Adrenal gland (tissue), 12 donors: ENCODE measurements around the gene TMEM9. TPM values are rescaled to one million over a fixed set of nuclear protein-coding genes. Genes with fewer than 3 reads are reported as not detected.

Experiments
- DNase-seq, 7 donors: peaks; one replicate each; pipeline ENCODE4 v3.0.0-alpha.2; 2019 to 2020
- H3K27ac ChIP-seq, 5 donors: fragments of 200-600 bp; sonication (generic) in 4 of 5; 1 replicate in 3 of 5; 2 replicates in 2 of 5; pipeline versions ENCODE4 v1.5.1 to v1.8.0; 2016 to 2020; ENCODE audit warnings: mild to moderate bottlenecking in 1 of 5
- H3K27me3 ChIP-seq: fragments of 200-600 bp; 2 replicates; pipeline ENCODE4 v1.8.0; 2021
- H3K36me3 ChIP-seq, 2 donors: fragments of 200-600 bp; replicated peaks in 1 of 2; 1 replicate in 1 of 2; 2 replicates in 1 of 2; pipeline versions ENCODE4 v1.5.1 to v1.8.0; 2018 to 2022
- H3K4me1 ChIP-seq, 2 donors: fragments of 200-600 bp; replicated peaks in 1 of 2; 1 replicate in 1 of 2; 2 replicates in 1 of 2; pipeline versions ENCODE4 v1.5.1 to v1.8.0; 2018 to 2021
- H3K4me3 ChIP-seq, 4 donors: fragments of 200-600 bp; sonication (generic) in 3 of 4; one replicate each; pipeline ENCODE4 v1.5.1; 2016 to 2018
- H3K9me3 ChIP-seq, 3 donors: fragments of 200-600 bp; sonication (generic) in 1 of 3; replicated peaks in 1 of 3; 1 replicate in 2 of 3; 2 replicates in 1 of 3; pipeline versions ENCODE4 v1.5.1 to v1.8.0; 2016 to 2021
- POLR2A ChIP-seq, 2 donors: fragments of 450-650 bp; IDR thresholded peaks; one replicate each; pipeline ENCODE4 v1.6.1; 2017; ENCODE audit warnings: antibody characterized with exemption in 2 of 2, mild to moderate bottlenecking in 2 of 2, moderate library complexity in 1 of 2
- WGBS, 4 donors: extraction: QIAGEN DNeasy Blood & Tissue Kit in 2 of 4; methylation state at CpG; one replicate each; pipeline versions ENCODE4 v1.1.5 to v1.1.7; 2013 to 2017; 5-methylcytosine and 5-hydroxymethylcytosine counted together
- intact Hi-C, 2 donors: fragments of 100-400 bp; cut with DNase I; formaldehyde crosslinking; loops; one replicate each; pipeline versions ENCODE4 v1.14.1 to v1.15.0; 2022 to 2023
- polyA plus RNA-seq, 3 donors: library from polyadenylated mRNA; stranded (reverse); fragments of 200-250 nt in 2 of 3; fragments of 350-450 nt in 1 of 3; fragmentation: Illumina TruSeq in 1 of 3; extraction: RNeasy Lipid Tissue Mini Kit (QIAGEN cat#74804) in 1 of 3; gene quantifications; one replicate each; pipeline ENCODE4 v1.2.3, GENCODE V29; 2013 to 2014
- total RNA-seq, 9 donors: library from RNA; depleted of rRNA in 4 of 9; stranded (reverse); fragments of >200 nt in 4 of 9; fragments of 120-200 nt in 1 of 9; fragmentation: NEBNext Ultra II Directional in 1 of 9; extraction: Animal tissue kit (Norgen Biotek cat#: 25700) in 1 of 9; gene quantifications; one replicate each; pipeline versions ENCODE4 v1.1.0 to v1.2.4, GENCODE V29; 2013 to 2023
- TF ChIP-seq, protein P1 (sequence below), 6 experiments: fragments of 450-650 bp in 4 of 6; fragments of 200-600 bp in 2 of 6; sonication (generic) in 1 of 6; IDR thresholded peaks; 1 replicate in 5 of 6; 2 replicates in 1 of 6; pipeline versions ENCODE4 v1.5.1 to v1.8.0; 2016 to 2021; ENCODE audit warnings: antibody characterized with exemption in 6 of 6, mild to moderate bottlenecking in 2 of 6, moderate library complexity in 1 of 6
- donor health status: healthy with polysubstance abuse.
- donor health status: Bipolar disorder and iron deficiency.
- donor health status: DM: yes; HTN: yes; CAD: no.
- donor health status: DM: no; HTN: no; CAD: no.
- donor health status: DM: no; HTN: no; CAD: no.
- donor health status: DM: yes; HTN: yes; CAD: no.

The TMEM9 gene
- total and polyA plus RNA-seq, 12 donors, result 78.5 to 283 (median 127) TPM

DNA sequence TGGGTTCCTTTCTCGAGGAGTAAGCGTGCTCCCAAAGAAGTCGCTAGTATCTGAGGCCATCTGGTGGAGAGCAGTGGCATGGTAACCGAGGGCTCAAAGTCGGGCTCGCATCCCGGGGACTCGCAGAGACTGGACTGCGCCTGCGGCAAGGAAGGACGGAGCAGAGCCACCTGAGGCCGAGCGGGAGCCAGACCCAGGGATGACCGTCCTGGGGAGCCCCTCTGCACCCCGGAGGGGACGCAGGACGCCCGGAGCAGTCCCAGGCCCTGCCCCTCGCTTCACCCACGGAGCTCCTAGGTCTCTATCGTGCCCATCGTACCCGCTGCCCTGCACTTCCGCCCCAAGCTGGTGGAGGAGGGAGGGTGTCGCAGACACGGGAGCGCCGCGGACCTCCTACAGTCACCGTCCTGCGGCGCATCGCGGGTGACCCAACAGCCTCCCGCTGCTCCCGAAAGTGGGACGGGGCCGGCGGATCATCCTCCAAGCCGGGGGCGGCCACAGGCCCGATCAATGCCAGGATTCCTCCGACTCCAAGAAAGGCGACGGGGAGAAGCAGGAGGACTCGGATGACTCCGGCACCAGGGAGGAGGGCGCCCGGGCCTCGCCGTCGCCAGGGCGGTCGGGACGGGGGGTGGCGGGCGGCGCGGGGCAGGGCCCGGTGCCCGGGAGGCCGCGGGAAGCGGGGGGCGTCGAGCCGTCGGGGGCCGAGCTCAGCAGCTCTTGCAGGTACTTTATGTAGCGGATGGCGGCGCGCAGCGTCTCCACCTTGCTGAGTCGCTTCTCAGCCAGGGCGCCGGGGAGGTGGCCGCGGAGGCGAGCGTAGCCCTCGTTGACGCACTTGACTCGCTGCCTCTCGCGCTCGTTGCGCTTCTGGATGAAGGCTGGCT is 39.8 kb downstream of the TMEM9 start:
- 0 to 4% (median 4%) methylated on average over 9 to 88 of the region's 88 CpGs for WGBS, 4 donors
- peak; percentile 87 to 96 (median 94) for DNase-seq
- H3K36me3 ChIP-seq, result no peaks in the 10 kb centered on the region
- H3K27ac ChIP-seq, result peak overlapping the region in 1 of 5 donors; percentile 74
- no peaks in the 10 kb centered on the region for H3K9me3 ChIP-seq
- TF ChIP-seq POLR2A (IDR thresholded peaks at IDR 0.05), result peak in 1 of 2 donors; percentile 43
- TF ChIP-seq, protein P1, sequence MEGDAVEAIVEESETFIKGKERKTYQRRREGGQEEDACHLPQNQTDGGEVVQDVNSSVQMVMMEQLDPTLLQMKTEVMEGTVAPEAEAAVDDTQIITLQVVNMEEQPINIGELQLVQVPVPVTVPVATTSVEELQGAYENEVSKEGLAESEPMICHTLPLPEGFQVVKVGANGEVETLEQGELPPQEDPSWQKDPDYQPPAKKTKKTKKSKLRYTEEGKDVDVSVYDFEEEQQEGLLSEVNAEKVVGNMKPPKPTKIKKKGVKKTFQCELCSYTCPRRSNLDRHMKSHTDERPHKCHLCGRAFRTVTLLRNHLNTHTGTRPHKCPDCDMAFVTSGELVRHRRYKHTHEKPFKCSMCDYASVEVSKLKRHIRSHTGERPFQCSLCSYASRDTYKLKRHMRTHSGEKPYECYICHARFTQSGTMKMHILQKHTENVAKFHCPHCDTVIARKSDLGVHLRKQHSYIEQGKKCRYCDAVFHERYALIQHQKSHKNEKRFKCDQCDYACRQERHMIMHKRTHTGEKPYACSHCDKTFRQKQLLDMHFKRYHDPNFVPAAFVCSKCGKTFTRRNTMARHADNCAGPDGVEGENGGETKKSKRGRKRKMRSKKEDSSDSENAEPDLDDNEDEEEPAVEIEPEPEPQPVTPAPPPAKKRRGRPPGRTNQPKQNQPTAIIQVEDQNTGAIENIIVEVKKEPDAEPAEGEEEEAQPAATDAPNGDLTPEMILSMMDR (IDR thresholded peaks at IDR 0.05), result peak; percentile 76 to 95 (median 89)
- intact Hi-C loops, result loop anchor here in 1 of 2 donors (5.0 to 10.0 kb wide), 2 partner anchors 32 to 70 kb away; no protein-coding TSS in a partner anchor
- H3K4me1 ChIP-seq, result peaks cover 0 to 3% of the 10 kb centered on the region in 2 donors
- peak overlapping the region in 3 of 4 donors; percentile 38 to 79 (median 41) for H3K4me3 ChIP-seq
- H3K27me3 ChIP-seq, result no peaks in the 10 kb centered on the region

DNA sequence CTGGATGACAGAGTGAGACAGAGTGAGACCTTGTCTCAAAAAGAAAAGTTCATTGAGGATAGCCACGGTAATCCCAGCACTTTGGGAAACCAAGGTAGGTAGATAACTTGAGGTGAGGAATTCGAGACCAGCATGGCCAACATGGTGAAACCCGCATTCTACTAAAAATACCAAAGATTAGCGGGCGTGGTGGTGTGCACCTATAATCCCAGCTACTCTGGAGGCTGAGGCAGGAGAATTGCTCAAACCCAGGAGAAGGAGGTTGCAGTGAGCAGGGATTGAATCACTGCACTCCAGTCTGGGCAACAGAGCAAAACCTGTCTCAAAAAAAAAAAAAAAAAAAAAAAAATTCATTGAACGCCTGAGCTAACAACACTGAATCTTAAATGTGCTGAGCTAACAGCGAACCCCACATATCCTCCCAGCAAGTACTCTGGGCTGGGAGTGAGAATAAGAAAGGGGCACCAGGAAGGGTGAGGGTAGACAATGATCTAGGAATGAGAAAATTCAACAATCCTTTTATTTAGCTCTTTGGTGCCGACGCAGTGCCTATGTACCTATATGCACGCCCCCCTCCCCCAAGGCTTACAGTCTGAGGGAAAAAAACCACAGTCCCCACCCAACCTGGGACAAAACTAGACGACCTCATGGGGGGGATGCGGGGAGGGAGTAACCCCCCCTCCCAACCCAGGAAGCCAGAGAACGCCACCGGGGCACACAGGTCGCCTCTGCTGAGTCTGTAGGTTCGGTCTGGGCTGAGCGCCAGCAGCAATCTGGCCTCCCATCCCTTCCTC is 40.6 kb downstream of the TMEM9 start:
- no peaks in the 10 kb centered on the region for H3K9me3 ChIP-seq
- WGBS, 4 donors, result 35 to 42% (median 37%) methylated on average over 15 to 17 of the region's 17 CpGs
- no peak for DNase-seq
- TF ChIP-seq, protein P1 (IDR thresholded peaks at IDR 0.05), result no peak
- TF ChIP-seq POLR2A (IDR thresholded peaks at IDR 0.05), result no peak
- no peaks in the 10 kb centered on the region for H3K36me3 ChIP-seq
- peaks cover 0 to 3% of the 10 kb centered on the region in 2 donors for H3K4me1 ChIP-seq
- H3K27ac ChIP-seq, result peak overlapping the region in 1 of 5 donors; percentile 74
- H3K27me3 ChIP-seq, result no peaks in the 10 kb centered on the region
- H3K4me3 ChIP-seq, result peak overlapping the region in 2 of 4 donors; percentile 41 to 79
- intact Hi-C loops, result loop anchor here in 1 of 2 donors (10.0 kb wide), 1 partner anchor 71 kb away; no protein-coding TSS in a partner anchor

- DNase-seq, result no peak
- Histone ChIP-seq H3K27ac (no peak overlapping the region), H3K4me1 (peaks cover 0 to 3% of the 10 kb centered on the region in 2 donors), H3K27me3 (no peaks in the 10 kb centered on the region), H3K9me3 (no peaks in the 10 kb centered on the region), H3K36me3 (no peaks in the 10 kb centered on the region), H3K4me3 (no peak overlapping the region)
- 64 to 96% (median 74%) methylated on average over 3 of the region's 3 CpGs for WGBS, 4 donors
- TF ChIP-seq, protein P1 (IDR thresholded peaks at IDR 0.05), result no peak
- TF ChIP-seq POLR2A (IDR thresholded peaks at IDR 0.05), result no peak
- intact Hi-C loops, result loop anchor here in 1 of 2 donors (10.0 kb wide), 1 partner anchor 72 kb away; no protein-coding TSS in a partner anchor
Observed at GRCh38 chr1:201112926-201113325, 41.3 kb downstream of the TMEM9 start.
